Measurements from ENCODE around the gene CRTAP. TPM values are rescaled to one million over a fixed set of nuclear protein-coding genes. Genes with fewer than 3 reads are reported as not detected.

The CRTAP gene
- total and polyA plus RNA-seq, 2 of the 13 experiments (the other 11 are each of a cell fraction or from before 2014, with no cell fraction given), result 54.2 to 119 TPM

- no peaks in the 10 kb centered on the region for H3K79me2 ChIP-seq (ENCODE audit: insufficient read depth, low read length)
- ChIA-PET CTCF (ENCODE audit: low intra/inter-chr PET ratio, low total read pairs) (no interaction called here), POLR2A (interaction anchor here (0.7 kb wide), 1 partner anchor 13 kb away, joined by 3 read pairs; no protein-coding TSS in a partner anchor)
- H2AFZ ChIP-seq (ENCODE audit: low read length), result no peak overlapping the region
- peaks cover 54% of the 10 kb centered on the region for H3K4me1 ChIP-seq (ENCODE audit: insufficient read depth, low read length)
- 57% methylated on average over 2 of the region's 2 CpGs for WGBS (ENCODE audit: low lambda C conversion rate)
- H3K9me3 ChIP-seq (ENCODE audit: low read length), result 0 out of 2 replicates have a peak, but pooled peaks cover 6% of the 10 kb centered on the region
- no peak overlapping the region for H3K4me2 ChIP-seq (ENCODE audit: low read depth, low read length)
- no peak for FAIRE-seq
- no peak overlapping the region for H3K4me3 ChIP-seq (replicated peaks in 1 of 3; ENCODE audit: insufficient read depth in 1 of 3, low read depth in 2 of 3, low read length in 3 of 3)
- H3K9ac ChIP-seq (ENCODE audit: insufficient read depth, low read depth, low read length), result no peak overlapping the region
- H3K27me3 ChIP-seq (ENCODE audit: control insufficient read depth in 1 of 2, insufficient read depth in 2 of 2, low read length in 2 of 2), result no peaks in the 10 kb centered on the region
- H3K27ac ChIP-seq (ENCODE audit: extremely low read length, insufficient read depth, low read length), result no peak overlapping the region
- peak; percentile 70 for DNase-seq (ENCODE audit: low spot score)
- intact Hi-C loops (cut with micrococcal nuclease; ENCODE audit: unreplicated experiment), result loop anchor here (10.0 kb wide), 1 partner anchor 90 kb away; the partner anchor contains the start of gene FBXL2
- no peaks in the 10 kb centered on the region for H4K20me1 ChIP-seq (ENCODE audit: insufficient read depth, low read length)
- in situ Hi-C loops (cut with HindIII; ENCODE audit: extremely low pct_ligation_motif_present, low pct_unique_long_range_greater_than_20kb), result no loop called here
- ATAC-seq, result peak; percentile 74
- BruUV-seq (replicated peaks), result no TSS peak
- no peaks in the 10 kb centered on the region for H3K36me3 ChIP-seq (replicated peaks in 1 of 2; ENCODE audit: control insufficient read depth in 1 of 2, insufficient read depth in 2 of 2, low read length in 2 of 2)
- TF ChIP-seq SOX5 (CRISPR knock-in tag; IDR thresholded peaks at IDR 0.05; ENCODE audit: borderline replicate concordance) (peak; percentile 67), GLMP (CRISPR knock-in tag; IDR thresholded peaks at IDR 0.05; ENCODE audit: borderline replicate concordance) (no peak), DR1 (CRISPR knock-in tag; IDR thresholded peaks at IDR 0.05) (no peak), ZNF331 (CRISPR knock-in tag; IDR thresholded peaks at IDR 0.05) (peak; percentile 34; the same call in 1 of the 2 replicates), ZNF235 (CRISPR knock-in tag; IDR thresholded peaks at IDR 0.05; ENCODE audit: borderline replicate concordance) (no peak), NR1H2 (CRISPR knock-in tag; IDR thresholded peaks at IDR 0.05; ENCODE audit: borderline replicate concordance, low read depth) (no peak), ZNF800 (CRISPR knock-in tag; IDR thresholded peaks at IDR 0.05) (no peak), IRF2 (CRISPR knock-in tag; IDR thresholded peaks at IDR 0.05) (peak; percentile 48; the same call in 1 of the 2 replicates), GABPA (IDR thresholded peaks at IDR 0.05; ENCODE audit: low read depth, low read length) (no peak), GABPA (CRISPR knock-in tag; IDR thresholded peaks at IDR 0.05; ENCODE audit: low read depth) (peak; percentile 37; the same call in 1 of the 2 replicates), ZGPAT (CRISPR knock-in tag; IDR thresholded peaks at IDR 0.05) (peak; percentile 54; the same call in 1 of the 2 replicates), TEAD3 (CRISPR knock-in tag; optimal IDR thresholded peaks at IDR 0.05; ENCODE audit: borderline replicate concordance) (peak; percentile 86), SIN3B (IDR thresholded peaks at IDR 0.05; ENCODE audit: low read length) (no peak), RELA (CRISPR knock-in tag; IDR thresholded peaks at IDR 0.05) (peak; percentile 34; the same call in 1 of the 2 replicates), ONECUT2 (CRISPR knock-in tag; IDR thresholded peaks at IDR 0.05) (no peak), ZNF710 (CRISPR knock-in tag; IDR thresholded peaks at IDR 0.05; ENCODE audit: borderline replicate concordance) (0 out of 2 replicates have a peak, but pooled peaks have one; percentile 33), SP5 (CRISPR knock-in tag; IDR thresholded peaks at IDR 0.05; ENCODE audit: borderline replicate concordance, low read depth) (peak; percentile 67), MED8 (CRISPR knock-in tag; IDR thresholded peaks at IDR 0.05; ENCODE audit: insufficient replicate concordance) (no peak)
Observed at GRCh38 chr3:33184863-33185262, 71.0 kb downstream of the CRTAP start.

All from HepG2 (cell line).